GM12801 (cell line): ENCODE data around the gene C1orf159.

Source experiments
- CTCF ChIP-seq: IDR thresholded peaks from one replicate; pipeline ENCODE4 v1.5.1; 2011; ENCODE audit warnings: control low read depth; ENCODE audit not compliant: insufficient read length; ENCODE audit errors: extremely low read depth

C1orf159 gene

DNA sequence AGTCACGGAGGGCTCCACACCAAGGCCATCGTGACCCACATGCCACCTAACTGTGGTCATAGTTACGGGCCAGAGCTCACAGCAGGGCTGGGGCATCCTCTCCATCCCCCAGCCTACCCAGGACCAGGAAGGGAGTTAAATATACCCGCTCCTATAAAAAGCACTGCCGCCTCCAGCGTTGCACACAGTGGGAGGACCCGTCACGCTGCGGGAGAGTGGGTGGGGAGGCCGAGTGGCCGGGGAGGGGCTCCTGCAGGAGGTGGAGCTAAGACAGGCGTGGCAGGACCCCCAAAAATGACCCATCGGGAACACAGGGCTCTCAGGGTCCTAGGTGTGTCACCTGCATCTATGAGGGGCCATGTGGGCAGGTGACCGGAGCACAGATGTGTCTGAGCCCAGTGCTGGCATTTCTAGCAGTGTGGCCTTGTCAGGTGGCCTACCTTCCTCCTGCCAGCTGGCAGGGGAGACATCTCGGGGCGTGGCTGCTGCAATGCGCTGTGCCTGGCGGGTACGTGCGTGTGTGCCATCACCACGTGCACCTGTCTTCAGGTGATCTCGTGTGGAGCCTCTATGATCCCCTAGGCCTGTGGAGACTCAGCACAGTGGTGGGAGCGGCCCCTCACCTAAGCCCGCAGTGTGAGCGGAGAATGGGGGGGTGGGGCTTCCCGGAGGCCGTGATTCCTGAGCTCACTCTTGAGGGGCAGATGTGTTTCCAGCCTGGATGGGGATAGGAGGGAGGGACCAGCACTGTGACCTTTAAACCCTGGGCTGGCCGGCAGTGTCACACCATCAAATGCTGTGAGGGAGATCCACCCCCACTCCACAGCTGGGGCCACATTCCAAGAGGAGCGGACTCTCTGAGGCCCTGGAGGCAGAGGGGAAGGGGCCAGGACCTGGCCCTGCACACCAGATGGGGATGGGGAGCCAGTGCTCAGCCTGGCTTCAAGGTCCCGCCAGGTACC, 78.2 kb downstream of the C1orf159 start:
- TF ChIP-seq CTCF, result no peak

- no peak for TF ChIP-seq CTCF
Measured at GRCh38 chr1:1035291-1035943, 80.5 kb downstream of the C1orf159 start.

GRCh38 chr1:1034439-1034781, 81.5 kb downstream of the C1orf159 start:
- TF ChIP-seq CTCF, result no peak

GRCh38 chr1:1033731-1034438, 82.0 kb downstream of the C1orf159 start:
- TF ChIP-seq CTCF, result no peak

DNA sequence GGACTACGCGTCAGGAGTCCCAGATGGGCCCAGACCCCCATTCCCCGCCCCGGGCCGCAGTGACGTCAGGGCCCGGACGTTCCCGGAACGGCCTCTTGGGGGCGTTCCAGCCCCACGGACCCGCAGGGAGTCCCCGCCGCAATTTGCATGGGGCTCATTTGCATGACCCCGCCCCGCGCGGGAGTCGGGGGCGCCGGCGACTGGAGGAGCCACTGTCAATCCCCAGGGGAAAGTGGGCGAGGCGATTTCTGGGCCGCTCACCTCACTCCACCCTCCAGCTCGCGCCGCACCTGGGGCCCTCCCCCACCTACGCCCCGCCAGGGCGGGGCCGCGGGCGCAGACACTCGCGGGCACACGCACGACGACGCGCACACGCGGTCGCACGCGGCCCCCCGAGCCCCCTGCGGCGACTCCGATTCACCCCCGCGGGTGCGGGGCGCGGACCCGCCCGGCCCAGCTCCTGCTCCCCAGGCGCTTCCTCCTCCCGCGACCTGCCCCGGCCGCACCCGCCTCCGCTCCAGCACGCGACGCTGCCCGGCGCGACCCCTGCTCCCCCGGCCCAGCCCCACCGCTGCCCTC, 82.8 kb downstream of the C1orf159 start:
- TF ChIP-seq CTCF, result no peak

DNA sequence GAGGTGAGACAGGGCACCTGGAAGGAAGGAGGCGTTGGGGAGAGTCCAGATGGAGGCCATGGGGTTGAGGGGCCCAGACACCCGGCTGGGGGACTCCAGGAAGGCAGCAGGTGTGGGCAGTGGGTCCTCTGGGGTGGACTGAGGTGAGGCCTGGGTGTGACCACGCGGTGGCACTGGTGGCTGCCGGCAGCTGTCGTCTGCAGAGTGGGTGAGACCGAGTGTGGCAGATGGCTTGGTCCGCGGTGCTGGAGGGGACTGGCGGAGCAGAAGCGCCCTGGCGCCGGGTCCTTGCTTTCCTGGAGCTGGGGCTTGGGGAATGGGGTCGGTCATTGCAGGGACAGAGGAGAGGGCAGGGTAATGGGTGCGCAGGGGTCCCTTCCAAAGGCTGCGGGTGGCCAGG, 83.5 kb downstream of the C1orf159 start:
- TF ChIP-seq CTCF, result no peak
